KMS-11 (cell line): ENCODE results near the gene APOL3.

Experiments used
- H2AFZ ChIP-seq: fragments of 200-600 bp; sonication (generic); 2 replicates; pipeline ENCODE4 v1.6.1; 2016; ENCODE audit warnings: antibody characterized with exemption, mixed run types, low read depth
- H3K27ac ChIP-seq: fragments of 200-600 bp; sonication (generic); 2 replicates; pipeline ENCODE4 v1.6.1; 2016; ENCODE audit warnings: mild to moderate bottlenecking, mixed run types
- H3K27me3 ChIP-seq: fragments of 200-600 bp; sonication (generic); 2 replicates; pipeline ENCODE4 v1.6.1; 2017; ENCODE audit warnings: mild to moderate bottlenecking, low read depth, mixed run types, moderate library complexity; ENCODE audit not compliant: insufficient read depth
- H3K36me3 ChIP-seq: fragments of 200-600 bp; sonication (generic); 2 replicates; pipeline ENCODE4 v1.6.1; 2017; ENCODE audit warnings: mild to moderate bottlenecking, mixed run types; ENCODE audit not compliant: insufficient read depth
- H3K4me1 ChIP-seq: fragments of 200-600 bp; sonication (generic); 2 replicates; pipeline ENCODE4 v1.6.1; 2016; ENCODE audit warnings: mild to moderate bottlenecking, low read depth, mixed run types; ENCODE audit not compliant: poor library complexity, severe bottlenecking
- H3K4me2 ChIP-seq: fragments of 200-600 bp; sonication (generic); 2 replicates; pipeline ENCODE4 v1.7.0; 2016; ENCODE audit warnings: mild to moderate bottlenecking, mixed run types
- H3K4me3 ChIP-seq: fragments of 200-600 bp; sonication (generic); IDR thresholded peaks from 2 replicates; pipeline ENCODE4 v1.6.1; 2017; ENCODE audit warnings: low read depth, low read length, mixed read lengths; ENCODE audit not compliant: insufficient read depth
- H3K79me2 ChIP-seq: fragments of 200-600 bp; sonication (generic); 2 replicates; pipeline ENCODE4 v1.6.1; 2016; ENCODE audit warnings: low read depth, mixed run types; ENCODE audit not compliant: insufficient read depth
- H3K9ac ChIP-seq: fragments of 200-600 bp; sonication (generic); 2 replicates; pipeline ENCODE4 v1.6.1; 2016; ENCODE audit warnings: mild to moderate bottlenecking, mixed run types
- H4K20me1 ChIP-seq: fragments of 200-600 bp; sonication (generic); 2 replicates; pipeline ENCODE4 v1.6.1; 2016; ENCODE audit warnings: mild to moderate bottlenecking, mixed run types; ENCODE audit not compliant: insufficient read depth
- CTCF ChIP-seq: fragments of 200-600 bp; sonication (generic); conservative IDR thresholded peaks from 2 replicates; pipeline ENCODE4 v1.6.1; 2017; ENCODE audit warnings: low read depth, mild to moderate bottlenecking, antibody characterized with exemption, low read length, moderate library complexity, mixed read lengths

Gene APOL3

GRCh38 chr22:36194385-36194784 lies 33.8 kb upstream of the APOL3 start:
- no peak for TF ChIP-seq CTCF
- no peak overlapping the region for H3K9ac ChIP-seq
- no peak overlapping the region for H3K4me3 ChIP-seq
- H2AFZ ChIP-seq: no peak overlapping the region
- no peaks in the 10 kb centered on the region for H3K79me2 ChIP-seq
- peaks cover 18% of the 10 kb centered on the region for H3K4me1 ChIP-seq
- no peaks in the 10 kb centered on the region for H3K27me3 ChIP-seq
- H3K36me3 ChIP-seq: no peaks in the 10 kb centered on the region
- H3K27ac ChIP-seq: no peak overlapping the region
- no peaks in the 10 kb centered on the region for H4K20me1 ChIP-seq
- no peak overlapping the region for H3K4me2 ChIP-seq

- TF ChIP-seq CTCF: no peak
- Histone ChIP-seq H3K36me3 (no peaks in the 10 kb centered on the region), H3K79me2 (no peaks in the 10 kb centered on the region), H3K4me3 (no peak overlapping the region), H3K27me3 (no peaks in the 10 kb centered on the region), H3K4me1 (peaks cover 18% of the 10 kb centered on the region), H3K9ac (no peak overlapping the region), H3K4me2 (no peak overlapping the region), H3K27ac (no peak overlapping the region), H2AFZ (no peak overlapping the region), H4K20me1 (no peaks in the 10 kb centered on the region)
Measured at GRCh38 chr22:36193577-36193976, 33.0 kb upstream of the APOL3 start.

- TF ChIP-seq CTCF: no peak
- H2AFZ ChIP-seq: no peak overlapping the region
- H3K27ac ChIP-seq: no peak overlapping the region
- H3K79me2 ChIP-seq: no peaks in the 10 kb centered on the region
- no peaks in the 10 kb centered on the region for H4K20me1 ChIP-seq
- no peaks in the 10 kb centered on the region for H3K36me3 ChIP-seq
- H3K4me2 ChIP-seq: no peak overlapping the region
- H3K27me3 ChIP-seq: no peaks in the 10 kb centered on the region
- H3K9ac ChIP-seq: no peak overlapping the region
- no peak overlapping the region for H3K4me3 ChIP-seq
- peaks cover 16% of the 10 kb centered on the region for H3K4me1 ChIP-seq
Measured at GRCh38 chr22:36193171-36193570, 32.6 kb upstream of the APOL3 start.

GRCh38 chr22:36192542-36192941 lies 32.0 kb upstream of the APOL3 start:
- Histone ChIP-seq H3K9ac (no peak overlapping the region), H3K4me3 (no peak overlapping the region), H3K36me3 (no peaks in the 10 kb centered on the region), H2AFZ (no peak overlapping the region), H3K4me1 (peaks cover 10% of the 10 kb centered on the region), H3K79me2 (no peaks in the 10 kb centered on the region), H3K27ac (no peak overlapping the region), H3K4me2 (no peak overlapping the region), H3K27me3 (no peaks in the 10 kb centered on the region), H4K20me1 (no peaks in the 10 kb centered on the region)
- TF ChIP-seq CTCF: no peak
